Gastrocnemius medialis (tissue), 4 donors: ENCODE data around the gene LYL1. TPM values are rescaled to one million over a fixed set of nuclear protein-coding genes. Genes with fewer than 3 reads are reported as not detected.

Experiments
- ATAC-seq, 2 donors: fragments of 150-250 bp; one replicate each; pipeline ENCODE4 v1.9.1; 2016
- DNase-seq, 2 donors: peaks; one replicate each; pipeline ENCODE4 v3.0.0-alpha.2; 2019
- H3K27ac ChIP-seq, 4 donors: fragments of 200-600 bp; sonication (generic); 1 replicate in 1 of 4; 2 replicates in 3 of 4; pipeline ENCODE4 v1.5.1; 2016 to 2018; ENCODE audit warnings: mild to moderate bottlenecking in 2 of 4, moderate library complexity in 1 of 4
- H3K27me3 ChIP-seq, 3 donors: fragments of 200-600 bp; sonication (generic) in 2 of 3; 1 replicate in 1 of 3; 2 replicates in 2 of 3; pipeline versions ENCODE4 v1.5.1 to v1.6.0; 2016 to 2019; ENCODE audit warnings: mild to moderate bottlenecking in 1 of 3, moderate library complexity in 1 of 3
- H3K36me3 ChIP-seq, 2 donors: fragments of 200-600 bp; sonication (generic) in 1 of 2; one replicate each; pipeline ENCODE4 v1.5.1; 2017 to 2018
- H3K4me1 ChIP-seq, 2 donors: fragments of 200-600 bp; sonication (generic) in 1 of 2; one replicate each; pipeline ENCODE4 v1.5.1; 2016 to 2017; ENCODE audit warnings: mild to moderate bottlenecking in 2 of 2
- H3K4me3 ChIP-seq, 4 donors: fragments of 200-600 bp; sonication (generic) in 3 of 4; 1 replicate in 1 of 4; 2 replicates in 3 of 4; pipeline ENCODE4 v1.5.1; 2016 to 2019; ENCODE audit warnings: mild to moderate bottlenecking in 2 of 4
- H3K9me3 ChIP-seq, 3 donors: fragments of 200-600 bp; sonication (generic) in 2 of 3; 1 replicate in 1 of 3; 2 replicates in 2 of 3; pipeline ENCODE4 v1.5.1; 2016 to 2019
- CTCF ChIP-seq, 5 experiments: fragments of 450-650 bp in 3 of 5; fragments of 200-600 bp in 2 of 5; sonication (generic) in 2 of 5; IDR thresholded peaks in 4 of 5; conservative IDR thresholded peaks in 1 of 5; 1 replicate in 4 of 5; 2 replicates in 1 of 5; pipeline ENCODE4 v1.5.1; 2016 to 2019; ENCODE audit warnings: antibody characterized with exemption in 5 of 5, mild to moderate bottlenecking in 3 of 5, moderate library complexity in 3 of 5
- POLR2A ChIP-seq, 2 donors: fragments of 450-650 bp; IDR thresholded peaks; one replicate each; pipeline ENCODE4 v1.6.1; 2017; ENCODE audit warnings: antibody characterized with exemption in 2 of 2, mild to moderate bottlenecking in 2 of 2, moderate library complexity in 2 of 2
- in situ Hi-C, 4 donors: fragments of 200-750 bp; cut with MboI; loops; one replicate each; pipeline versions ENCODE4 v1.15.0 to v1.8.0; 2017; ENCODE audit warnings: low sequenced_read_pairs in 4 of 4
- intact Hi-C: fragments of 100-400 bp; cut with DNase I; formaldehyde crosslinking; loops from one replicate; pipeline ENCODE4 v1.15.1; 2023; ENCODE audit warnings: low total_unique reads
- total RNA-seq, 4 donors: library from RNA; depleted of rRNA; stranded (reverse); fragments of >200 nt; gene quantifications; one replicate each; pipeline versions ENCODE4 v1.1.0 to v1.2.3, GENCODE V29; 2016

LYL1 gene
- total RNA-seq, 4 donors from 2014 or later, result 2.6 to 5.0 (median 3.1) TPM

- Histone ChIP-seq H3K4me1 (peaks cover 12 to 25% of the 10 kb centered on the region in 2 donors), H3K9me3 (no peaks in the 10 kb centered on the region), H3K27ac (peak overlapping the region; percentile 71 to 89 (median 84)), H3K4me3 (peak overlapping the region; percentile 23 to 49 (median 46)), H3K27me3 (no peaks in the 10 kb centered on the region), H3K36me3 (no peaks in the 10 kb centered on the region)
- in situ Hi-C loops, result loop anchor here in 1 of 4 donors (10.0 kb wide), 1 partner anchor 115 kb away; no protein-coding TSS in a partner anchor
- ATAC-seq (peak in 1 of 2 donors; percentile 30), DNase-seq (peak; percentile 53 to 58)
- intact Hi-C loops, result no loop called here
- TF ChIP-seq POLR2A (IDR thresholded peaks at IDR 0.05), result peak; percentile 23 to 49
- no peak for TF ChIP-seq CTCF (IDR thresholded peaks at IDR 0.05 in 4 of 5, conservative IDR thresholded peaks at IDR 0.05 in 1 of 5)
These were observed 3.3 kb downstream of the LYL1 start for GRCh38 chr19:13099073-13099999.

GRCh38 chr19:13098277-13099072 is 4.2 kb downstream of the LYL1 start:
- Histone ChIP-seq H3K9me3 (no peaks in the 10 kb centered on the region), H3K27ac (peak overlapping the region; percentile 71 to 89 (median 84)), H3K4me3 (peak overlapping the region; percentile 23 to 49 (median 46)), H3K36me3 (no peaks in the 10 kb centered on the region), H3K27me3 (no peaks in the 10 kb centered on the region), H3K4me1 (peaks cover 20 to 28% of the 10 kb centered on the region in 2 donors)
- no peak for DNase-seq
- intact Hi-C loops (no loop called here), in situ Hi-C loops (loop anchor here in 1 of 4 donors (10.0 kb wide), 1 partner anchor 114 kb away; no protein-coding TSS in a partner anchor)
- peak in 1 of 2 donors; percentile 14 for ATAC-seq
- TF ChIP-seq CTCF (IDR thresholded peaks at IDR 0.05 in 4 of 5, conservative IDR thresholded peaks at IDR 0.05 in 1 of 5), result no peak
- no peak for TF ChIP-seq POLR2A (IDR thresholded peaks at IDR 0.05)

GRCh38 chr19:13097463-13098258 is 5.0 kb downstream of the LYL1 start:
- no peaks in the 10 kb centered on the region for H3K27me3 ChIP-seq
- in situ Hi-C loops (loop anchor here in 1 of 4 donors (10.0 kb wide), 1 partner anchor 113 kb away; no protein-coding TSS in a partner anchor), intact Hi-C loops (no loop called here)
- no peaks in the 10 kb centered on the region for H3K36me3 ChIP-seq
- H3K27ac ChIP-seq, result peak overlapping the region; percentile 71 to 89 (median 84)
- H3K4me3 ChIP-seq, result peak overlapping the region; percentile 23 to 49 (median 46)
- ATAC-seq, result no peak
- H3K4me1 ChIP-seq, result peaks cover 14 to 28% of the 10 kb centered on the region in 2 donors
- TF ChIP-seq CTCF (IDR thresholded peaks at IDR 0.05 in 4 of 5, conservative IDR thresholded peaks at IDR 0.05 in 1 of 5) (no peak), POLR2A (IDR thresholded peaks at IDR 0.05) (no peak)
- no peaks in the 10 kb centered on the region for H3K9me3 ChIP-seq
- no peak for DNase-seq

DNA sequence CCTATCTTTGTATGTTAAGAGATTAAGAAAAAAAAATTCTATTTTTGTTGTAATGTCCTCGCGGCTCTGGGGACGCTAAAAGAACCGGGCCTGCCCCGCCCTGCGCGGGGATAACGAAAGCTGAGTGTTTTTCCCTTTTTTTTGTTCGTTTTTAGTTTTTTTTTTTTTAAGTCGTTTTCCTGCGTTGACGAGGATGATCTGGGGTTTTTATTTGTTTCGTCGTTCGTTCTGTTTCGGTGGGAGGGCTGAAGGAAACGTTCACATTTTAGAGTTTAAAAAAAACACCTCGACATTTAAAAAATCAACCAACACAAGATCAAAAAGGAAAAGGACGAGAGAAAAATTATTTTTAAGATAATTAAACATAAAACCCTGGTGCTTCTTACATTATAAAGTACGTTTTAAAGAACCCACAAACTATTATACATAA is 5.6 kb downstream of the LYL1 start:
- H3K36me3 ChIP-seq, result no peaks in the 10 kb centered on the region
- no peaks in the 10 kb centered on the region for H3K27me3 ChIP-seq
- intact Hi-C loops (no loop called here), in situ Hi-C loops (loop anchor here in 1 of 4 donors (10.0 kb wide), 1 partner anchor 112 kb away; no protein-coding TSS in a partner anchor)
- TF ChIP-seq POLR2A (IDR thresholded peaks at IDR 0.05), result no peak
- no peak for TF ChIP-seq CTCF (IDR thresholded peaks at IDR 0.05 in 4 of 5, conservative IDR thresholded peaks at IDR 0.05 in 1 of 5)
- peaks cover 14 to 22% of the 10 kb centered on the region in 2 donors for H3K4me1 ChIP-seq
- no peaks in the 10 kb centered on the region for H3K9me3 ChIP-seq
- no peak for DNase-seq
- H3K4me3 ChIP-seq, result peak overlapping the region in 2 of 4 donors; percentile 23 to 45
- no peak for ATAC-seq
- H3K27ac ChIP-seq, result peak overlapping the region in 3 of 4 donors; percentile 71 to 89 (median 82)
